ENCODE data around the gene HLA-DPA1. TPM values are rescaled to one million over a fixed set of nuclear protein-coding genes. Genes with fewer than 3 reads are reported as not detected.

Gene HLA-DPA1
- total RNA-seq, 1 experiment from 2014 or later = 2.6 TPM

GRCh38 chr6:33023536-33023935, 49.9 kb downstream of the HLA-DPA1 start:
- no CpG with 5 or more reads among the region's 3 CpGs for WGBS (ENCODE audit: extremely low coverage, insufficient read length, low lambda C conversion rate)
- H3K9me3 Mint-ChIP-seq = no peaks in the 10 kb centered on the region; a peak in 1 of 5 replicates
- Histone ChIP-seq H3K23ac (ENCODE audit: insufficient read length, low read depth, low read length) (no peak overlapping the region), H3K27me3 (ENCODE audit: insufficient read depth, low read length) (no peaks in the 10 kb centered on the region), H2BK120ac (ENCODE audit: low read depth, low read length, poor library complexity, severe bottlenecking) (no peak overlapping the region), H4K91ac (ENCODE audit: insufficient read length, low read depth, low read length) (no peak overlapping the region), H2BK5ac (ENCODE audit: insufficient read length, low read length) (no peak overlapping the region), H3K18ac (ENCODE audit: insufficient read length, low read depth, low read length) (no peak overlapping the region), H3K79me1 (ENCODE audit: insufficient read depth, low read depth, low read length, poor library complexity, severe bottlenecking) (no peaks in the 10 kb centered on the region), H4K5ac (ENCODE audit: insufficient read length, low read depth, low read length) (no peak overlapping the region), H3K27ac (ENCODE audit: insufficient read length, low read depth, low read length) (no peak overlapping the region), H3K9me3 (ENCODE audit: control insufficient read depth, low read depth, low read length) (no peaks in the 10 kb centered on the region), H3K23me2 (ENCODE audit: insufficient read length, low read depth, low read length, poor library complexity, severe bottlenecking) (no peaks in the 10 kb centered on the region), H3T11ph (ENCODE audit: low read length) (no peak overlapping the region), H2BK20ac (ENCODE audit: low read depth, low read length, poor library complexity, severe bottlenecking) (no peak overlapping the region), H3K56ac (ENCODE audit: insufficient read length, low read depth, low read length) (no peak overlapping the region), H2AK5ac (ENCODE audit: insufficient read length, low read length) (no peak overlapping the region), H3K79me2 (ENCODE audit: insufficient read depth, low read length) (no peaks in the 10 kb centered on the region), H3K14ac (ENCODE audit: insufficient read depth, low read length) (no peak overlapping the region), H3K9ac (ENCODE audit: extremely low read depth, insufficient read length, low read length) (no peak overlapping the region), H2BK15ac (ENCODE audit: low read depth, low read length) (no peak overlapping the region), H3K4ac (ENCODE audit: low read depth, low read length) (no peak overlapping the region), H3K4me2 (ENCODE audit: insufficient read depth, insufficient read length, low read length) (no peak overlapping the region), H3K4me1 (ENCODE audit: insufficient read depth, low read length) (no peaks in the 10 kb centered on the region), H4K20me1 (ENCODE audit: control insufficient read depth, insufficient read depth, insufficient read length) (no peaks in the 10 kb centered on the region), H2BK12ac (ENCODE audit: insufficient read length, low read depth, low read length) (no peak overlapping the region), H2AFZ (ENCODE audit: low read length) (no peak overlapping the region), H4K8ac (replicated peaks; ENCODE audit: insufficient read length, low read depth, low read length) (no peak overlapping the region)
- TF ChIP-seq CTCF (conservative IDR thresholded peaks at IDR 0.05) = no peak
- no peak overlapping the region for H3K27ac Mint-ChIP-seq
- no peaks in the 10 kb centered on the region; a peak in 1 of 7 replicates for H3K36me3 Mint-ChIP-seq (ENCODE audit: insufficient read depth in 1 of 3, low read depth in 3 of 3)
- H3K4me3 Mint-ChIP-seq = no peak overlapping the region
- H3K27me3 Mint-ChIP-seq (ENCODE audit: low read depth) = peaks cover 14% of the 10 kb centered on the region
- H3K4me1 Mint-ChIP-seq = peaks cover 0 to 4% of the 10 kb centered on the region in 2 experiments; a peak in 2 of 4 replicates
- no peak for DNase-seq

Measured in H9 (cell line).